Kidney epithelial cell (primary cell): ENCODE measurements around the gene KIRREL3. TPM values are rescaled to one million over a fixed set of nuclear protein-coding genes. Genes with fewer than 3 reads are reported as not detected.

Experiments used
- DNase-seq: peaks from one replicate; pipeline ENCODE4 v3.0.0-alpha.2; 2010; ENCODE audit warnings: low read depth
- H3K27me3 ChIP-seq: 2 replicates; pipeline ENCODE4 v1.6.0; 2011; ENCODE audit warnings: low read length; ENCODE audit not compliant: control insufficient read depth, insufficient read depth
- H3K36me3 ChIP-seq: 2 replicates; pipeline ENCODE4 v1.5.1; 2011; ENCODE audit warnings: low read length; ENCODE audit not compliant: control insufficient read depth, insufficient read depth
- H3K4me3 ChIP-seq: 2 replicates; pipeline ENCODE4 v1.5.1; 2011; ENCODE audit warnings: low read depth, mild to moderate bottlenecking, control low read depth, low read length
- total RNA-seq: library from RNA; depleted of rRNA; stranded (reverse); fragments of >200 nt; gene quantifications from 2 replicates; pipeline ENCODE4 v1.2.3, GENCODE V29; 2015
- TF ChIP-seq, protein P1 (sequence below): IDR thresholded peaks from 2 replicates; pipeline ENCODE4 v1.5.1; 2011; ENCODE audit warnings: mild to moderate bottlenecking, moderate library complexity, low read length, control low read depth, inconsistent platforms; ENCODE audit not compliant: insufficient read depth, poor library complexity, severe bottlenecking

Gene KIRREL3
- total RNA-seq, 1 donor from 2014 or later: 1.3 TPM

DNA sequence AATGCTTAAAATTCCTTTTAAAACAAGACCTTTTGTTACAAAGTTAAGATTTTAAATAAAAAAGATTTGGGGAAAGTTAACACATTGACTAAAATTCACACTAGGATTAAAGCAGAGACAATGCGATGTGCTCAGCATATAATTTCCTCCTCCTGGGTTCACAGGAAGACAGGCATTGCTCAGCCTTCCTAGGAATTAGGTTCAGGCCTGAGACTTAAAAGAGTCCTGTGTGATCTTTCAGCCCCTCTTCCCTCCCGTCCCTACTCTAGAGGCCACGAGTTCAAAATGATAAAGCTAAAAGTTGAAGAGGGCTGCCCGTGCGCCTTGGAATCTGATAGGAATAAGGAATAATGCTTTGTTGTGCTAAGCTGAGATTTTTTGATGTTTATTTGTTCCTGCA is 218.6 kb downstream of the KIRREL3 start:
- TF ChIP-seq, protein P1, sequence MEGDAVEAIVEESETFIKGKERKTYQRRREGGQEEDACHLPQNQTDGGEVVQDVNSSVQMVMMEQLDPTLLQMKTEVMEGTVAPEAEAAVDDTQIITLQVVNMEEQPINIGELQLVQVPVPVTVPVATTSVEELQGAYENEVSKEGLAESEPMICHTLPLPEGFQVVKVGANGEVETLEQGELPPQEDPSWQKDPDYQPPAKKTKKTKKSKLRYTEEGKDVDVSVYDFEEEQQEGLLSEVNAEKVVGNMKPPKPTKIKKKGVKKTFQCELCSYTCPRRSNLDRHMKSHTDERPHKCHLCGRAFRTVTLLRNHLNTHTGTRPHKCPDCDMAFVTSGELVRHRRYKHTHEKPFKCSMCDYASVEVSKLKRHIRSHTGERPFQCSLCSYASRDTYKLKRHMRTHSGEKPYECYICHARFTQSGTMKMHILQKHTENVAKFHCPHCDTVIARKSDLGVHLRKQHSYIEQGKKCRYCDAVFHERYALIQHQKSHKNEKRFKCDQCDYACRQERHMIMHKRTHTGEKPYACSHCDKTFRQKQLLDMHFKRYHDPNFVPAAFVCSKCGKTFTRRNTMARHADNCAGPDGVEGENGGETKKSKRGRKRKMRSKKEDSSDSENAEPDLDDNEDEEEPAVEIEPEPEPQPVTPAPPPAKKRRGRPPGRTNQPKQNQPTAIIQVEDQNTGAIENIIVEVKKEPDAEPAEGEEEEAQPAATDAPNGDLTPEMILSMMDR: no peak
- no peaks in the 10 kb centered on the region for H3K36me3 ChIP-seq
- no peak overlapping the region for H3K4me3 ChIP-seq
- no peaks in the 10 kb centered on the region for H3K27me3 ChIP-seq
- DNase-seq: no peak

DNA sequence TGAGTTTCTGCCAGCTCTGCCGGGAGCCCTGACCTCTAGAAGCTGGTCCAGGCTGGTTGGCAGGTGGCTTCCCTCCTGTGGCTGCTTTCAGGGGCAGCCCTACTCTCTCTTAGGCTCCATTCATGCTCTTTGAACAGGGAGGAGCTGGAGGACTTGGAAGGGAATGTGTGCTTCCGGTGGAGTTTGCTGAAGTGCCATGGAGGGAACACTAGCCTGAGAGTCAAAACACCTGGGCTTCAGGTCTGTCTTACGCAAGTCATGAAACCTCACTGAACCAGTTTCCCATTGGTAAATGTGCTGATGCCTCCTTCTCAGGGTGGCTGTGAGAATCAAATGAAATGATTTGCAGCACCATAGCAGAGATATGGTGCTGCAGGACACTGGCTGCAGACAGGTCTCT is 224.5 kb downstream of the KIRREL3 start:
- TF ChIP-seq, protein P1: no peak

DNA sequence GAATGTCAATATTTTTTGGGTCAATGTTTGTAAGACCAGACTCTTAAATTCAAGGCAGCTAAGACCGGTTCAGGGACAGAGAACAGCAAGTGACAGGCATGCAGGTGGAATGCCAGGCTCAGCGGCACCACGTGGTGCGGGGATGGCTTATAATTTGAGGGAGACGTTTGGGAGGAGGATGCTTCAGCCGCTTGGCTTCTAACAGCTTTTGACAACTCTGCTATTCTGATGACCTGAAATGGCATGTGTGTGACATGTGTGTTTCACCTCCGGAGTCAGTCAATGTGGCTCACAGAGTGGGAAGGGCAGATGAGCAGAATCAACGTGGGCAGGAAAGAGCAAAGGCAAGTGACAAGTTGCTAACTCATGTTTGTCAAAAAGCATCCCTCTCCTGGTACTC is 228.3 kb downstream of the KIRREL3 start:
- no peaks in the 10 kb centered on the region for H3K27me3 ChIP-seq
- H3K4me3 ChIP-seq: no peak overlapping the region
- DNase-seq: no peak
- TF ChIP-seq, protein P1: no peak
- H3K36me3 ChIP-seq: no peaks in the 10 kb centered on the region

More for the DNA sequence above, 224.5 kb downstream of the KIRREL3 start:
- no peaks in the 10 kb centered on the region for H3K27me3 ChIP-seq
- DNase-seq: no peak
- no peaks in the 10 kb centered on the region for H3K36me3 ChIP-seq
- H3K4me3 ChIP-seq: no peak overlapping the region

DNA sequence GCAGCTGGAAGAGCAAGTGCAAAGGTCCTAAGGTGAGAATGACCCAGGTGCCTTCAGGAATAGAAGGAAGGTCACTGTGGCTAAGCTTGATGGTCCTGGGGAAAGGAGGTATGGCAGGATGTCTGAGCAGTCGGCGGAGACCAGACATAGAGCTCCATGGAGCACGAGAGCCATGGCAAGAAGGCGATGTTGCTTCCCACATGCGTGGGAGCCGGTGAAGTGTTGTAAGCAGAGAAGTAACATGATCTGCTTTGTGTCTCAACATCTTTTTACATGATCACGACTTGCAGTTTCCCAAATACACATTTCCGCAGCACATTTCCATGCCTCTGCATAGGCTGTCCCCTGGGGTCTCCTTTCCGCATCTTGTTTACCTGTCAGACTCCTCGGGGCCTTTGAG is 231.9 kb downstream of the KIRREL3 start:
- TF ChIP-seq, protein P1: no peak
- no peaks in the 10 kb centered on the region for H3K27me3 ChIP-seq

GRCh38 chr11:126766440-126766839 is 234.1 kb downstream of the KIRREL3 start:
- no peaks in the 10 kb centered on the region for H3K27me3 ChIP-seq
- DNase-seq: no peak
- no peaks in the 10 kb centered on the region for H3K36me3 ChIP-seq
- TF ChIP-seq, protein P1: no peak
- H3K4me3 ChIP-seq: no peak overlapping the region

More for the DNA sequence above, 231.9 kb downstream of the KIRREL3 start:
- DNase-seq: no peak
- H3K4me3 ChIP-seq: no peak overlapping the region
- no peaks in the 10 kb centered on the region for H3K36me3 ChIP-seq

DNA sequence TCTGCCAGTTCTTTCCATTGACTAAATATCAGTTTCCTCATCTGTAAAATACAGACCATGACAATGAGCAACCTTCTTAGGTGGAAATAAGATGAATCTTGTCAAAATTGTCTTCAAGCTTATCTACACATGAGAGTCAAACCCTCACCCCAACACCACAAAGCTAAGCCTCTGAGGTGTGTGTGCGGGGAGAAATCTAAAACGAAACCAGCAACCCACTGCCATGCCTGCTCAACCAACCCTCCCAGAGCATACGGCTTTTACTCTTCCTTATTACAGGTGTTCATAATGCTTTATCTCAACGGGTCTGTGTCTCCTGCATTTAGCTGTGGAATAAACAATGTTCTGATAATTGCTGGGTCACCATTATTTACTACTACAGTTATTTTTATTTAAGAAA is 235.4 kb downstream of the KIRREL3 start:
- TF ChIP-seq, protein P1: no peak
- no peak overlapping the region for H3K4me3 ChIP-seq
- H3K36me3 ChIP-seq: no peaks in the 10 kb centered on the region
- H3K27me3 ChIP-seq: no peaks in the 10 kb centered on the region
- no peak for DNase-seq
